GM18508 (cell line): ENCODE data around the gene NOTCH1.
A peak's percentile ranks its signal among the peaks of the same experiment; 100 is the strongest.

Source experiments
- ATAC-seq: cut with Tn5 transposase; IDR thresholded peaks from one replicate; pipeline ENCODE4 v1.9.1; 2021; ENCODE audit warnings: moderate number of reproducible peaks; ENCODE audit not compliant: insufficient read depth, unreplicated experiment

NOTCH1 gene

GRCh38 chr9:136549010-136549980 is 3.4 kb upstream of the NOTCH1 start:
- no peak for ATAC-seq

DNA sequence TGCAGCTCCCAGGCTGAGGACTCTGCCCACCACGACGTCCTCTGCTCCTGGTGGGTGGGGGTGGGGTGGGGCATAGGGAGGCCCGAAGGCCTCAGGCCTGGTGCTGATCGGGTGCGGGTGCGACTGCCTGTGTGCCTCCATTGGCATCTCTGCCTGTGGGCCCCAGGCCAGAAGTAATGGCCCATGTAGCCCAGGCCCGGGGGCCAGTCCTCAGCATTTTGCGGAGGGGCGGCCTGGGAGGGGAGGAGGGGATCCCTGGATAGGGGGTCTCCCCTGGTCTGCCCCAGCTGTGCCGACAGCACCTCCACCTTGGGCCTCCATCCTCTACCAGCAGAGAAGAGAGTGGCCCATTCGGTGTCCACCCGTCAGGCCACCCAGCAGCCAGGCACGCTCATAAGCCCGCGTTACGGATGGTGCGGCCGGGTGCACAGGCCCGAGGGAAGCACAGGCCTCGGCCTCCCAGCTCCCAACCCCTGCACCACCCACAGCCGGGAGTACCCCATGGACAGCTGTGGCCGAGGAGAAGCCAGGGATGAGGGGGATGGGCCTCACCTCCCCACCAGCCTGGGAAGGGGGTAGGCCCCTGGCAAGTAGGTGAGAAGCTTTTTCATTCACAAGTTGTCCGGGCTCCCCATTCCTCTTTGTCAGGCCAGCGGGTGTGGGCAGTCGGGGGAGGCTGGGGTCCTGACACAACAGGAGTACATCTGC is 1.8 kb upstream of the NOTCH1 start:
- no peak for ATAC-seq

DNA sequence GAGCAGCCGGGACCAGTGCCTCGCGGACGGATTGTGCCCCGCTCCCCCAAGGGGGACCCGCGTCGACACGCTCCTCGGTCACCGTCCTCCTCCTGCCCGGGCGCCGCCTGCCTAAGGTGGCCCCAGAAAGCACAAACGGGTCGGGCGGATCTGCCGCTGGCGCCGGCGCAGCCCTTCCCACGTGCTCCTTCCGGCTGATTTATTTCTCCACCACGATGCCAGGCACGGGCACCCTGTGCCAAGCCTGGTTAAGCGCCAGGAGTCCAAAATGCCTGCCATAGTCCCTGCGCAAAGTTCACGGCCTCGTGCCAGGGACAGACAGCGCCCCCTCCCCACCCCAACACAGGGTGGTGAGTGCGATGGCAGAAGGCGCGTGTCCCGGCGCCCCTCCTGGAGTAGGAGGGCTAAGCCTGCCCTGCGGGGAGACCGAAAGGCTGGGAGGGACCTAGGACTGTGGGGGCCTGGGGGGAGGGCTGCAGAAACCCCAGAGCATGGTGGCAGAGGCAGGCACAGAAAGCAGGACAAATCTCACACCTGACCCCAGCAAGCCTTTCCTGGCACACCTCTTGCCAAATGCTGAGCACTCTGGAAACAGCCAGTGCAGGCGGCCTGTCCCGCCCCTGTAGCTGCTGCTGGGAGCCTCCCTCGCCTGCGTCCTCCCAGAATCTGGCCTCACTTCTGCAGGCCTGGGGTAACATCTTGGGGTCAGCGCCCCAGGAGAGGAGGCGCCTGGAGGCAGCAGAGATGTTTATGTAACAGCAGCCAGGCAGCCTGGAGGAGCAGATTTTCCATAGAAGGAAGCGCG is 1.1 kb upstream of the NOTCH1 start:
- ATAC-seq: peak; percentile 2

GRCh38 chr9:136545692-136545964 is 220 bp downstream of the NOTCH1 start:
- ATAC-seq: no peak

DNA sequence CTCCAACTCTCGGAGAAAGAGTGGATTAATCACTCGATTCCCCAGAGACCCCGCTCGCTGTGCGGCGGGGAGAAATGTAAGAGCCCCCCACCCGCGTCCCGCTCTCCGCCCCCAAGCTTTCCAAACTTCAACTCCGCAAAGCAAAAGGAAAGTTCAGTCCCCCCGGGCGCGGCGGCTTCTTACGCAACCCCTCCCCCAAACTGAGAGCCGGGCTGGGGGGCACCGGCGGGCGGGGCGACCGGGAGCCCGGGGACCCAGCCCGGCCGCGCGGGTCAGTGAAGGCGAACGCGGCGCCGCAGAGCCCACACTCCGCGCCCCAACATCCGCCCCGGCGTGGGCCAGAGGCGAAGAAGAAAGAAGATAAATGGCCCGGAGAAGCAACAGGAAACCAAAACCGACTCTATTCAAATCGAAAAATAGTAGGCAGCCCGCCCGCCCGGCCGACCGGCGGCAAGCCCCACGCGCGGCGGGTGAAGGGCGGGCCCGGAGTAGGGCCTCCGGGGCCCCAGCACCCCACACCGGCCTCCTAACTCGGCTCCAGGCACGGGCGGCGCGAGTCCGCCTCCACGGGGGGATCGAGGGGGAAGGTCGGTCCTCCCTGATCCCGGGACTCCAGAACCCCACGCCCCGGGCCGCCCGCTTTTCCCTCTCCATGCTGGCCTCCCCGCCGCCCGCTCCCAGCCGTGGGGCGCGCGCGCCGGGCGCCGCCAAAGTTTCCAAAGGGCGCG is 720 bp downstream of the NOTCH1 start:
- ATAC-seq: no peak

GRCh38 chr9:136544548-136544963 is 1.3 kb downstream of the NOTCH1 start:
- ATAC-seq: no peak

DNA sequence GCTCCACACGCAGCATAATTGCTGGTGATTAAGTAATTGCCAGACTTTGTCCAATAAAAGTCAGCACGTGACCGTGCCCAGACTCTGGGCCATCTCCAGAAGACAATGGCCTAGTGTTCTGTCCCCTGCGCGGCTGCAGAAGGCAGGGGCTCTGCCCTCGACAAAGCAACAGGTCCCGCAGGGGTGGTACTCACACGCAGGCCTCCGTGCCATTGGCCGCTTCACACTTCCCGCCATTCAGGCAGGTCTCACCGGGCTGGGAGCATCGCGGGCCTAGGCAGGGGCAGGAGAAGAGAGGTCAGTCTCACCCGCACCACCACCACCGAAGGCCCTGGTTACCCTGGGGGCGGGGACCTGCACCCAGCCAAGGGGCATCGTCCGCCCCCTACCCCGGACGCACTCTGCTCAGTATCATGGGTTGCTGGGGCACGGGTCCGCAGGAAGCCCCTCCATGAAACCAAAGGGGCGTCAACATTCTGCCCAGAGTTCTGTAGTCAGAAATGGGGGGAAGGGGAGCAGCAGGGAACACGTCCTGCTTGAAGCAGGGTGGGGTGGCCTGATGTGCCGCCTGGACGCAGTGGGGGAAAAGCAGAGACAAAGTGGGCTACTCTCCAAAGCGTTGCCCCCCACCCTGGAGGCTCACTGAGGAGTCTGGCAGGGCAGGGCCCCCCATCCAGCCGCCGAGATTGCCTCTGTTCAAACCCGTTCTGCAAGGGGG is 1.9 kb downstream of the NOTCH1 start:
- no peak for ATAC-seq

- ATAC-seq: no peak
Measured at GRCh38 chr9:136543280-136543679, 2.6 kb downstream of the NOTCH1 start.

DNA sequence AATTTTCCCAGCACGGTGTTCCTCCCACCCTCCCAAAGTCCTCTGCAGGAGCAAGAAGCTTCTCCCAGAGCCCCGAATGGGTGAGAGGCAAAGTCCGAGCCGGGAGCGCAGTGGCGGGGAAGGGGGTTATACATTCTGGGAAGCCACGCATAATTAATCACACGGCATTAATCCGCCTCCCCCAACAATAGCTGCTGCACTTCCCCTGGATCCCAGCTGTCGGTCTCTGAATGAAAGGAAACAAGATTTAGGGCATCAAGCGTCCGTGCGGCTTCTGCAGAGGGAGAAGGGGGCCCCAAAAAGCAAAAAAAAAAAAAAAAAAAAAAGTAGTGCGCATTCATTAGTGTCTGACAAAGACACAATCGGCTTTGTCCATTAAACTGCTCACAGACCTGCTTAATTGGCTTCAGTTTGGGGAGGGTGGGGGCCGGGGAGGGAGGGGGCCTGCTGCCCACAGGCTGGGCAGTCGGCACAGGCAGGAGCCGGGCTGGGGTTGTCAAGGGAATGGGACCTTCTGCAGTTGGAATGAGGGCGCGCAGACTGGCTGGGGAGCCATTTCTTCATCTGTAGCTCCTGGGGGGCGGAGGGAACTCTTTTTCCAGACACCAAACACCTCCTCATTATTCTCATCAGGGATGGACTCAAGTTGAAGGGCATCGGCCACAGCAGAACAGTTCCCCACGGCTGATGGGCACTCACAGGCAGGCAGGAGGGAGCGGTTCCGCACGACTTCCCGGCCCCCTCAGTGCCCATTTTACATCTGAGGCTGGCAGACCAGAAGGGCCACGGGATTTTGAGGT is 3.4 kb downstream of the NOTCH1 start:
- no peak for ATAC-seq

- no peak for ATAC-seq
Measured at GRCh38 chr9:136541709-136542108, 4.1 kb downstream of the NOTCH1 start.

DNA sequence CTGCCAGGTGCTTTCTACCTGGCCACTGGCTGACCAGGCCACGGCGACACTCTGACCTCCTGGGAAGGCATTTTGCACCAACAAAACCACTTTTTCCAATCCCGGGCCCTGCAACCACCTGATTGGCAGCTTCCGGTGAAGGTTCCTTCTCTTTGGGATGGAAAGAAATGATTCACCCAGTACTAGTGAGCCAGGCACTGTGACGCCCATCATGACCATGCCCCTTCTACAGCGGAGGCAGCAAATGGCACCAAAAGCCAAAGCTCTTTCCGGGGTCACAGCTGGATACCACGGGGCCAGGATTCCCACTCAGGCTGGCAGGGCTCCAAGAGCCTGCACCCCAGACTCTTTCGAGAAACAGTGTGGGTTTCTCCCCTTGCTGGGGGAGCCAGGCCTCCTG is 4.7 kb downstream of the NOTCH1 start:
- ATAC-seq: no peak

DNA sequence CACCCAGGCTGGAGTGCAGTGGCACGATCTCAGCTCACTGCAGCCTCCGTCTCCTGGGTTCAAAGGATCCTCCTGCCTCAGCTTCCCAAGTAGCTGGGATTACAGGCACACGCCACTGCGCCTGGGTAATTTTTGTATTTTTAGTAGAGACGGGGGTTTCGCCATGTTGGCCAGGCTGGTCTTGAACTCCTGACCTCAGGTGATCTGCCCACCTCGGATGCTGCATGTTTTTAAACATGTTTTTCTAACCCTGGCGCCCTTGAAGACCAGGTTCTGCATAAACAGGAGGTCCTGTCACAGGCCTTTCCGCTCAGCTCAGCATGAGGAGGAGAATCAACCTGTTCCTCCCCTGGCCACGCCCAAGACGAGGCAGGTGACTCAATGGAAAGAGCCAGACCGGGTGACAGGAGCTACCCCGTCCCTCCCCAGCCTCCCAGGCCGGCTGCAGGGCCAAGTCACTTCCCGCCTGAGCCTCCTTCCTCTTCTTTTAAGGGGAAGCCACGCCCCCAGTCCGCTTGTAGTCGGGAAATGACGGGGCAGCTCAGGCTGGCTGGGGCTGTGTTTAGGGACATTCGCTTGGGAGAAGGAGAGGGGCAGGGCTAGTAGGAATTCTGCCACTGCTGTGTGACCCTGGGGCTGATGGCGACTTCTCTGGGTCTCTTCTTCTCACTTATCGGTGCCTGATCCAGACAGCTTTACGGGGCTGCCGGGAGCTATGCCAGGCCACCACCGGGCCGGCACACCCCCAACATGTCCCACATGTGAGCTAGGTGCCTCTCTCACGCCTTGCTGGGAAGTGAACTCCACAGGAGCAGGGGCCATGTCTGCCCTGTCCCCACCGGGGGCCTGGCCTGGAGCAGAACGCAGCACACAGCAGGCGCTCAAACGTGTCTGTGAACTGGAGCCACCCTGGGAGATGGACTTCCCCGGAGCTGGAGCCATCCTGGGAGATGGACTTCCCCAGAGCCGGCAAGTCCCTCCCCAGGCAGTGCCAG is 6.1 kb downstream of the NOTCH1 start:
- no peak for ATAC-seq

GRCh38 chr9:136538599-136539426 is 7.0 kb downstream of the NOTCH1 start:
- ATAC-seq: no peak

- no peak for ATAC-seq
Measured at GRCh38 chr9:136537896-136538598, 7.8 kb downstream of the NOTCH1 start.

DNA sequence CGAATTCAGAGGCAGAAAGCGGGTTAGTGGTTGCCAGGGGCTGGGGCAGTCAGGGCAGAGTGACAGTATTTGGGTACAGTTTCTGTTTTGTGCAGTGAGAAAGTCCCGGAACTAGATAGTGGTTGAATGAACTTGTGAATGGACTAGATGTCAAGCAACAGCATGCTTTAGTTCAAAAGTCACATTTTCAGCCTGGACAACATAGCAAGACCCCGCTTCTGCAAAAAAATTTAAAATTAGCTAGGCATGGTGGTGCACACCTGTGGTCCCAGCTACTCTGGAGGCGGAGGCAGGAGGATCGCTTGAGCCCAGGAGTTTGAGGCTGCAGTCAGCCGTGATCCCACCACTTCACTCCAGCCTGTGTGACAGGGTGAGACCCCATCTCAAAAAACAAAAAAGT is 8.4 kb downstream of the NOTCH1 start:
- ATAC-seq: no peak

DNA sequence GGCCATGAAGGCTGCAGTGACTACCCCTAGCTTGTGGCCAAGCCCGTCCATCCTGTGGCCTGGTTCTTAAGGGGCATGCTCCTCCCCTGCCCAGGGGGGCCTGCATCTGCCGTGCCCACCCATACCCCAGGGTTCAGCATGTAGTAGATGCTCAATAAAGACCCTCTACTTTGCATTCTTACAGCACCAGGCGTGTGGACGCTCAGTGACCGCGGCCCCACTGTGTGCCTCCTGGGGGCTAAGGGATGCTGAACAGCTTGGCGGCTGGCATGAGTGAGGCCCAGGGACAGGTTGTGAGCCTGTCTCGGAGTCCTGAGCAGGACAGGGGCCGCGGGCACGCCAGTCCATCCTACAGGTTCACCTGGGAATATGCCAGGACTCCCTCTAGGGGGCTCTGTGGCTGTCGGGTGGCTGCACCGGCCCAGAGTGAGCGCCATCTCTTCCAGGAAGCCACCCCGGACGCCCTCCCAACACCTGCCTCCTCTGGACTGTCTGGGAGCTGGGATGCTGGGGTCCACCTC is 9.1 kb downstream of the NOTCH1 start:
- no peak for ATAC-seq
